Lung microvascular endothelial cell (primary cell): Measurements from ENCODE around the gene UTRN. TPM values are rescaled to one million over a fixed set of nuclear protein-coding genes. Genes with fewer than 3 reads are reported as not detected.

Experiments
- DNase-seq, 2 donors: peaks; one replicate each; pipeline versions ENCODE4 v3.0.0 to v3.0.0-alpha.2; 2010; ENCODE audit warnings: low read depth in 2 of 2
- total RNA-seq: library from RNA; depleted of rRNA; stranded (reverse); fragments of >200 nt; gene quantifications from 2 replicates; pipeline ENCODE4 v1.2.1, GENCODE V29; 2014

The UTRN gene
- total RNA-seq, 1 donor from 2014 or later: 414 TPM

- DNase-seq: no peak
These were observed 26.2 kb downstream of the UTRN start for GRCh38 chr6:144311361-144311760.

- peak; percentile 80 to 81 for DNase-seq
These were observed 28.9 kb downstream of the UTRN start for GRCh38 chr6:144314003-144314485.

GRCh38 chr6:144314562-144314961 lies 29.4 kb downstream of the UTRN start:
- peak in 1 of 2 donors; percentile 91 for DNase-seq

DNA sequence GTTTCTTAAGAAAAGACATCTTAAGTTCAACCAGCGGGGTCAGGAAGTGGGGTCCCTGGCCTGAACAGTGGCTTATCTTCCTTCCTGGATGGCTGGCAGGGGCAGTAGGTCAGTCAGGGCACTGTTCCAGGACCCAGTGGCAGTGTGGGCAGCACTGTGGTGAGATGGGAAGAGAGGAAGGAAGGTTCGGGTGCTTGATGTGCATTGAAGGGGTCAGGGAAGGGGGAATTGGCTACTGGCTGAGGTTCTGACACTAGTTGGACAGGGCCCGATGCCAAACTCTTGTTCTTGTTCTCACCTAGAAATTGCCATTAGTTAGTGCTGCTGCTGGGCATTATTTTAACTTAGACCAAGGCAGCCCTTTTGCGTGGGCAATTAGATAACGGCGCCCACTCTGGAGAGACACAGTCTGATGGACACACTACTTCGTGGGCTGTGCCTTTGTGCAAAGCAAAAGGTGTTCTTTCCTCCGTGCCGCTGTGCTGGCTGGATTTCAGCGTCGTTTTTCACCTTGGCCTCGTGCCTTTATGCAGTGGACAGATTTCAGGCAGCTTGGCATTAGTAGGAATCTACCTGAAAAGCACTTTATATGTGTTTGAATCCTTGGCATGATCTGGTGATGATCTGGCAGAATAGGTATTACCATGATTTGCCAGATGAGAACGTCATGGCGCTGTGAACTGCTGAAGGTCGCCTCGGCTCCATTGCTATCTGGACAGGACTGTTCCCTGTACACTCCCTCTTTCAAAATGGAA lies 30.3 kb downstream of the UTRN start:
- DNase-seq: peak; percentile 48 to 50

DNA sequence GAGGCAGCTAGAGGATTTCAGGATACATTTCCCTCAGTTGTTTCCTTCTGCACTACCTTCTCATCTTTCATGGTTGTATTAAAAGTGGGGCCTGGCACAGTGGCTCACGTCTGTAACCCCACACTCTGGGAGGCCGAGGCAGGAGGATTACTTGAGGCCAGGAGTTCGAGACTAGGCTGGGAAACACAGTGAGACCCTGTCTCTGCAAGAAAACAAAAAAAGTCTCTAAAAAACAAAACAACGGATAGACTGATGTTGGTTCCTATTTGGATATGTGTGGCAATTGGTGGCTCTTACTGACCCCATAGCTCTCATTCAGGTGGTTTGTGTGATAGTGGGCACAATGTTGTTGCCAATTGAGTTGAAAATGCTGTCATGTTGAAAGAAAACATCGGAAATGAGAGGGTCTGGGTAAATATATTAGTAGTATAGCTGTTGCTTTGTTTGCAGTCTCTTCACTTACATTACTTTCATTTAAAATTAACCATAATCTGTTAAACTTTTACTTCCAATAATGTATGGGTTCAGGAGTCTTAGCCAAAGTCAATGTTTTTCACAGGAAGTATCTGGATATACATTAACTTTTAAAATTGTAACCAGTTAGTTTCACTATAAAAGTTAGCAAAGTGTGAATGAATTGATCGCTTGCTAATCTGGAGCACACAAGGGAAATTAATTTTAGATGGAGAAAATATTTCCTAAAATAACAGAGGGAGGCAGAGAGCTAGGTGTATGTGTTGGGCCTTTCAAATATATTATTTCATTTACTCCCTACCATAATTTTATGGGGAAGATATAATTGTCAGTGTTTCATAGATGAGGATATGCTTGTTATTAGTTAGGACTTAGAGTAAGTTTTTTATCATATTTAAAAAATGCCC lies 31.1 kb downstream of the UTRN start:
- DNase-seq: no peak

GRCh38 chr6:144316862-144317195 lies 31.7 kb downstream of the UTRN start:
- DNase-seq: no peak

- DNase-seq: peak; percentile 70 to 76
These were observed 32.6 kb downstream of the UTRN start for GRCh38 chr6:144317736-144318135.

- peak in 1 of 2 donors; percentile 57 for DNase-seq
These were observed 34.1 kb downstream of the UTRN start for GRCh38 chr6:144319211-144319610.

DNA sequence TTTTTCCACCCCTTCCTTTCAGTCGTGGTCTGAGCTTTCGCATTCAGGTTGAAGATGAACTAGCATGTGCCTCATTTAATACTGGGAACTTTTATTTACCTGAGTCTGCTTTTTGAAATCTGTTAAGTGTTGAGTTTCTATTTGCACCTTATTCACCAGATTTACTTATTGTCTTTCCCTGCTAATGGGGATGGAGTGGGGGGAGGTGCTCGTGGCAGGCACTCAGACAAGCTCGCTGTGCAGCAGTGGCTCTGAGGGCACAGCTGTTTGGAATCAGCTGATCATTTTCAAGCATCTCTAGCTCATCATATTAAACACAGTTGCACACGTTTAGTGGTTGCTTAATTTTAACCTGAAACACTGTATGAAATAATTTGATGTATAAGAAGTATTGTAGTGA lies 35.6 kb downstream of the UTRN start:
- no peak for DNase-seq

- DNase-seq: no peak
These were observed 36.9 kb downstream of the UTRN start for GRCh38 chr6:144321839-144322591.

DNA sequence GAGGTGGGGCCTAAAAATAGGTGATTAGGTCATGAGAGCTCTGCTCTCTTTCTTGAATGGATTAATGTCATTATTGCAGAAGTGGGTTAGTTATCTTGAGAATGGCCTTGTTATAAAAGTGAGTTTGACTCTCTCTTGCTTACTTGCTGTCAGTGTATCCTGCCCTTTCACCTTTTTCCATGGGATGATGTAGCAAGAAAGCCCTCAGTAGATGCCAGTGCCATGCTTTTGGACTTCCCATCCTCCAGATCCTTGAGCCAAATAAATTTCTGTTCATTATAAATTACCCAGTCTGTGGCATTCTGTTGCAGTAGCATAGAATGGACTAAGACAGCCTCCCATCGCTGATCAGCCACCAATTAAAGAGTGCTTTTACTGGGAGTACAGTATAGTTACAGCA lies 40.1 kb downstream of the UTRN start:
- DNase-seq: no peak

- no peak for DNase-seq
These were observed 41.3 kb downstream of the UTRN start for GRCh38 chr6:144326393-144326792.

GRCh38 chr6:144327081-144327480 lies 41.9 kb downstream of the UTRN start:
- peak; percentile 48 to 61 for DNase-seq

- DNase-seq: no peak
These were observed 45.2 kb downstream of the UTRN start for GRCh38 chr6:144330017-144330987.

DNA sequence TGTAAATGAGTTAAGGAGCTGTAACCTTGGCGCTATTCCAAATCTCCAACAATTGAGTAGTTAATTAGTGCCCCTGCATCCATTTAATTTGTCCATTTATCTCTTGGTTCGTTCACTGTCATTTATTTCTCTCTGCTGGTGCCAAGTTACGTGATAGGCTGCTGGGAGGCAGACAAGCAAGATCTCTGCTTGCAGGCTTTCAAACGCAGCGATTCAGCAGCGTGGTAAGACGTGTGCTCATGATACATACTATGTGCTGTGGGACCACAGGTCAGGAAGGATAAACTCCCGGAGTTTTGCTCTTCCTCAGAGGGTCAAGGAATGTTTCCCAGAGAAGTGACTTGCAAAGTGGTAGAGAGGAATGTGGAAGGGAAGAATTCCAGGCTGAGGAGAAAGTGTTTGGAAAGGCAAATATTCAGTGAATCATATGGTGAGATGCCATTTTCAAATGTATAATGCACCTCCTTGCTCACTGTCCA lies 46.4 kb downstream of the UTRN start:
- DNase-seq: peak in 1 of 2 donors; percentile 47

- no peak for DNase-seq
These were observed 47.0 kb downstream of the UTRN start for GRCh38 chr6:144332177-144332576.

- peak in 1 of 2 donors; percentile 29 for DNase-seq
These were observed 49.1 kb downstream of the UTRN start for GRCh38 chr6:144334150-144334708.
